HAP-1 (cell line): ENCODE results near the gene LRRC8A.

ENCODE experiments used
- DNase-seq, 2 experiments: peaks; one replicate each; pipeline ENCODE4 v3.0.0-alpha.2; 2016 to 2020; ENCODE audit warnings: low spot score in 2 of 2
- H3K27me3 ChIP-seq: fragments of 250-450 bp; sonication (Bioruptor Pico); 2 replicates; pipeline ENCODE4 v1.5.1; 2020; ENCODE audit warnings: low read depth, mild to moderate bottlenecking, moderate library complexity
- H3K36me3 ChIP-seq: fragments of 250-450 bp; sonication (Bioruptor Pico); replicated peaks from 2 replicates; pipeline ENCODE4 v1.5.1; 2020; ENCODE audit warnings: mild to moderate bottlenecking
- H3K4me1 ChIP-seq: fragments of 250-450 bp; sonication (Bioruptor Pico); 2 replicates; pipeline ENCODE4 v1.5.1; 2020; ENCODE audit warnings: mild to moderate bottlenecking
- H3K4me3 ChIP-seq: fragments of 250-450 bp; sonication (Bioruptor Pico); 2 replicates; pipeline ENCODE4 v1.5.1; 2020; ENCODE audit warnings: mild to moderate bottlenecking, moderate library complexity
- H3K9me3 ChIP-seq: fragments of 250-450 bp; sonication (Bioruptor Pico); 2 replicates; pipeline ENCODE4 v1.5.1; 2020; ENCODE audit warnings: mild to moderate bottlenecking, moderate library complexity
- in situ Hi-C: fragments of 300-500 bp; cut with MboI; formaldehyde crosslinking; loops from 3 replicates; pipeline ENCODE4 v1.14.3; 2020; ENCODE audit warnings: low sequenced_read_pairs, inconsistent platforms, mixed read lengths

Gene LRRC8A

GRCh38 chr9:128913048-128913900 is 31.3 kb downstream of the LRRC8A start:
- no peaks in the 10 kb centered on the region for H3K4me1 ChIP-seq
- H3K27me3 ChIP-seq = no peaks in the 10 kb centered on the region
- H3K9me3 ChIP-seq = no peaks in the 10 kb centered on the region
- in situ Hi-C loops = no loop called here
- H3K36me3 ChIP-seq = peaks cover 9% of the 10 kb centered on the region
- H3K4me3 ChIP-seq = no peak overlapping the region
- DNase-seq = no peak

GRCh38 chr9:128913995-128914772 is 32.3 kb downstream of the LRRC8A start:
- H3K36me3 ChIP-seq = peaks cover under 1% of the 10 kb centered on the region; the same call in 1 of the 2 replicates
- no peaks in the 10 kb centered on the region for H3K4me1 ChIP-seq
- no peaks in the 10 kb centered on the region for H3K27me3 ChIP-seq
- no peaks in the 10 kb centered on the region for H3K9me3 ChIP-seq
- DNase-seq = no peak
- no peak overlapping the region for H3K4me3 ChIP-seq
- in situ Hi-C loops = no loop called here

- Histone ChIP-seq H3K4me3 (no peak overlapping the region), H3K4me1 (no peaks in the 10 kb centered on the region), H3K27me3 (no peaks in the 10 kb centered on the region), H3K36me3 (no peaks in the 10 kb centered on the region; the same call in 1 of the 2 replicates), H3K9me3 (no peaks in the 10 kb centered on the region)
- in situ Hi-C loops = no loop called here
- DNase-seq = no peak
Measured at GRCh38 chr9:128916204-128916603, 34.3 kb downstream of the LRRC8A start.

GRCh38 chr9:128916745-128917144 is 34.8 kb downstream of the LRRC8A start:
- in situ Hi-C loops = no loop called here
- no peaks in the 10 kb centered on the region; the same call in 1 of the 2 replicates for H3K36me3 ChIP-seq
- H3K4me3 ChIP-seq = no peak overlapping the region
- H3K27me3 ChIP-seq = no peaks in the 10 kb centered on the region
- H3K4me1 ChIP-seq = no peaks in the 10 kb centered on the region
- no peak for DNase-seq
- H3K9me3 ChIP-seq = no peaks in the 10 kb centered on the region

- no peaks in the 10 kb centered on the region for H3K27me3 ChIP-seq
- H3K4me3 ChIP-seq = no peak overlapping the region
- H3K4me1 ChIP-seq = no peaks in the 10 kb centered on the region
- in situ Hi-C loops = no loop called here
- DNase-seq = no peak
- H3K36me3 ChIP-seq = no peaks in the 10 kb centered on the region; the same call in 1 of the 2 replicates
- no peaks in the 10 kb centered on the region for H3K9me3 ChIP-seq
Measured at GRCh38 chr9:128917151-128917849, 35.4 kb downstream of the LRRC8A start.

- no peak overlapping the region for H3K4me3 ChIP-seq
- in situ Hi-C loops = no loop called here
- no peaks in the 10 kb centered on the region for H3K27me3 ChIP-seq
- no peaks in the 10 kb centered on the region for H3K9me3 ChIP-seq
- no peaks in the 10 kb centered on the region for H3K4me1 ChIP-seq
- DNase-seq = no peak
- H3K36me3 ChIP-seq = no peaks in the 10 kb centered on the region; the same call in 1 of the 2 replicates
Measured at GRCh38 chr9:128918921-128919320, 37.0 kb downstream of the LRRC8A start.

- H3K36me3 ChIP-seq = no peaks in the 10 kb centered on the region; the same call in 1 of the 2 replicates
- H3K4me1 ChIP-seq = no peaks in the 10 kb centered on the region
- H3K4me3 ChIP-seq = no peak overlapping the region
- no peaks in the 10 kb centered on the region for H3K27me3 ChIP-seq
- in situ Hi-C loops = no loop called here
- H3K9me3 ChIP-seq = no peaks in the 10 kb centered on the region
- DNase-seq = no peak
Measured at GRCh38 chr9:128919402-128920089, 37.6 kb downstream of the LRRC8A start.

- H3K4me3 ChIP-seq = no peak within 1 kb of the TSS
Measured at GRCh38 chr9:128920381-128921058, 38.6 kb downstream of the LRRC8A start, which contains the start of gene PHYHD1. TSS of gene PHYHD1 (plus strand) at chr9:128920982. CDS start at chr9:128922324, 1,342 bp downstream.

GRCh38 chr9:128921881-128922763 is 40.2 kb downstream of the LRRC8A start:
- peak; percentile 3 to 27 for DNase-seq
- in situ Hi-C loops = no loop called here
- Histone ChIP-seq H3K4me1 (no peaks in the 10 kb centered on the region), H3K4me3 (no peak overlapping the region), H3K9me3 (no peaks in the 10 kb centered on the region), H3K36me3 (no peaks in the 10 kb centered on the region; the same call in 1 of the 2 replicates), H3K27me3 (0 out of 2 replicates have a peak, but pooled peaks cover 2% of the 10 kb centered on the region)

More at GRCh38 chr9:128920381-128921058, 38.6 kb downstream of the LRRC8A start, which contains the start of gene PHYHD1:
- H3K9me3 ChIP-seq = no peaks in the 10 kb centered on the region
- H3K27me3 ChIP-seq = 0 out of 2 replicates have a peak, but pooled peaks cover 1% of the 10 kb centered on the region
- in situ Hi-C loops = no loop called here
- no peak for DNase-seq
- no peaks in the 10 kb centered on the region for H3K4me1 ChIP-seq
- H3K36me3 ChIP-seq = no peaks in the 10 kb centered on the region; the same call in 1 of the 2 replicates

GRCh38 chr9:128923493-128923883 is 41.6 kb downstream of the LRRC8A start:
- H3K27me3 ChIP-seq = 0 out of 2 replicates have a peak, but pooled peaks cover 2% of the 10 kb centered on the region
- H3K4me1 ChIP-seq = no peaks in the 10 kb centered on the region
- H3K9me3 ChIP-seq = no peaks in the 10 kb centered on the region
- no peak overlapping the region for H3K4me3 ChIP-seq
- no peak for DNase-seq
- in situ Hi-C loops = no loop called here
- no peaks in the 10 kb centered on the region for H3K36me3 ChIP-seq

GRCh38 chr9:128927731-128928411 is 45.9 kb downstream of the LRRC8A start:
- peak; percentile 71 to 77 for DNase-seq
- in situ Hi-C loops = loop anchor here (5.0 kb wide), 2 partner anchors 76 to 196 kb away; no protein-coding TSS in a partner anchor
- Histone ChIP-seq H3K36me3 (no peaks in the 10 kb centered on the region), H3K4me3 (no peak overlapping the region), H3K9me3 (no peaks in the 10 kb centered on the region), H3K27me3 (0 out of 2 replicates have a peak, but pooled peaks cover 2% of the 10 kb centered on the region), H3K4me1 (no peaks in the 10 kb centered on the region)
